Fibroblast of lung (primary cell): Measurements from ENCODE around the gene CES2. TPM values are rescaled to one million over a fixed set of nuclear protein-coding genes. Genes with fewer than 3 reads are reported as not detected.
A peak's percentile ranks its signal among the peaks of the same experiment; 100 is the strongest.

Experiments used
- DNase-seq, 2 donors: peaks; one replicate each; pipeline versions ENCODE4 v3.0.0 to v3.0.0-alpha.2; 2010; ENCODE audit warnings: low read depth in 2 of 2
- H2AFZ ChIP-seq: 2 replicates; pipeline ENCODE4 v1.5.1; 2012; ENCODE audit warnings: low read length, control low read depth, inconsistent platforms
- H3K27ac ChIP-seq: 2 replicates; pipeline ENCODE4 v1.5.1; 2011; ENCODE audit warnings: low read length, control low read depth; ENCODE audit not compliant: insufficient read depth
- H3K27me3 ChIP-seq: 2 replicates; pipeline ENCODE4 v1.5.1; 2011; ENCODE audit warnings: mild to moderate bottlenecking, low read length; ENCODE audit not compliant: control insufficient read depth, insufficient read depth
- H3K36me3 ChIP-seq: 2 replicates; pipeline ENCODE4 v1.5.1; 2011; ENCODE audit warnings: low read length; ENCODE audit not compliant: control insufficient read depth, insufficient read depth
- H3K4me1 ChIP-seq: 2 replicates; pipeline ENCODE4 v1.5.1; 2011; ENCODE audit warnings: low read length; ENCODE audit not compliant: control insufficient read depth, insufficient read depth; ENCODE audit errors: extremely low read depth
- H3K4me2 ChIP-seq: 2 replicates; pipeline ENCODE4 v1.5.1; 2011; ENCODE audit warnings: low read length, control low read depth; ENCODE audit not compliant: insufficient read depth; ENCODE audit errors: extremely low read depth
- H3K4me3 ChIP-seq, 4 experiments: fragments of 200-600 bp in 1 of 4; sonication (generic) in 1 of 4; replicated peaks in 1 of 4; 2 replicates each; pipeline ENCODE4 v1.5.1; 2011 to 2016; ENCODE audit warnings: low read length in 4 of 4, low read depth in 3 of 4, mild to moderate bottlenecking in 3 of 4, control low read depth in 2 of 4, inconsistent platforms in 1 of 4, mixed read lengths in 1 of 4; ENCODE audit not compliant: insufficient read depth in 1 of 4; ENCODE audit errors: control extremely low read depth in 1 of 4
- H3K79me2 ChIP-seq: 2 replicates; pipeline ENCODE4 v1.5.1; 2012; ENCODE audit warnings: mild to moderate bottlenecking, low read length, inconsistent platforms; ENCODE audit not compliant: control insufficient read depth, insufficient read depth
- H3K9ac ChIP-seq: 2 replicates; pipeline ENCODE4 v1.5.1; 2011; ENCODE audit warnings: mild to moderate bottlenecking, low read length, control low read depth; ENCODE audit not compliant: insufficient read depth
- H3K9me3 ChIP-seq: 2 replicates; pipeline ENCODE4 v1.5.1; 2012; ENCODE audit warnings: low read depth, low read length; ENCODE audit not compliant: control insufficient read depth, insufficient read depth
- H4K20me1 ChIP-seq: 2 replicates; pipeline ENCODE4 v1.5.1; 2011; ENCODE audit warnings: low read length; ENCODE audit not compliant: control insufficient read depth, insufficient read depth; ENCODE audit errors: extremely low read depth
- CTCF ChIP-seq, 2 donors: IDR thresholded peaks in 1 of 2; conservative IDR thresholded peaks in 1 of 2; 1 replicate in 1 of 2; 2 replicates in 1 of 2; pipeline ENCODE4 v1.5.1; 2011 to 2012; ENCODE audit warnings: low read length in 2 of 2, control low read depth in 1 of 2, inconsistent platforms in 1 of 2, low read depth in 1 of 2, mild to moderate bottlenecking in 1 of 2
- EZH2 ChIP-seq: IDR thresholded peaks from 2 replicates; pipeline ENCODE4 v1.5.1; 2012; ENCODE audit warnings: low read length, control low read depth, mild to moderate bottlenecking; ENCODE audit errors: missing control alignments
- polyA plus RNA-seq, 2 donors: library from polyadenylated mRNA; depleted of rRNA in 1 of 2; stranded (reverse) in 1 of 2; unstranded in 1 of 2; fragments of >200 nt; gene quantifications; 2 replicates each; pipeline ENCODE4 v1.2.1, GENCODE V29; 2011 to 2012; ENCODE audit warnings: missing spikeins in 1 of 2
- total RNA-seq: library from RNA; depleted of rRNA; stranded (reverse); fragments of >200 nt; gene quantifications from 2 replicates; pipeline ENCODE4 v1.2.1, GENCODE V29; 2014

CES2 gene
- total and polyA plus RNA-seq, 2 donors (not counting 1 experiment from before 2014, with no cell fraction given) = 22.9 to 47.6 TPM

GRCh38 chr16:66927918-66928649 lies 7.2 kb upstream of the CES2 start:
- Histone ChIP-seq H3K9me3 (no peaks in the 10 kb centered on the region), H3K4me2 (no peak overlapping the region), H3K4me3 (no peak overlapping the region), H4K20me1 (no peaks in the 10 kb centered on the region), H2AFZ (no peak overlapping the region), H3K4me1 (peaks cover 34% of the 10 kb centered on the region), H3K27ac (peak overlapping the region; percentile 78), H3K9ac (no peak overlapping the region), H3K27me3 (peaks cover 2% of the 10 kb centered on the region), H3K36me3 (no peaks in the 10 kb centered on the region), H3K79me2 (peaks cover 2% of the 10 kb centered on the region)
- peak in 1 of 2 donors; percentile 21 for DNase-seq
- TF ChIP-seq EZH2 (no peak), CTCF (conservative IDR thresholded peaks at IDR 0.05 in 1 of 2, IDR thresholded peaks at IDR 0.05 in 1 of 2; ENCODE audit: low read depth in 1 of 2, low read length in 2 of 2) (no peak)

- TF ChIP-seq EZH2 = no peak
- peak; percentile 51 to 58 for TF ChIP-seq CTCF (conservative IDR thresholded peaks at IDR 0.05 in 1 of 2, IDR thresholded peaks at IDR 0.05 in 1 of 2; ENCODE audit: low read depth in 1 of 2, low read length in 2 of 2)
- H3K4me2 ChIP-seq = no peak overlapping the region
- H2AFZ ChIP-seq = no peak overlapping the region
- no peak overlapping the region for H3K9ac ChIP-seq
- H3K36me3 ChIP-seq = no peaks in the 10 kb centered on the region
- DNase-seq = peak in 1 of 2 donors; percentile 38
- peak overlapping the region; percentile 78 for H3K27ac ChIP-seq
- no peaks in the 10 kb centered on the region for H4K20me1 ChIP-seq
- peaks cover 8% of the 10 kb centered on the region for H3K79me2 ChIP-seq
- H3K4me3 ChIP-seq = no peak overlapping the region
- H3K9me3 ChIP-seq = no peaks in the 10 kb centered on the region
- peaks cover 33% of the 10 kb centered on the region for H3K4me1 ChIP-seq
- H3K27me3 ChIP-seq = peaks cover under 1% of the 10 kb centered on the region
Observed at GRCh38 chr16:66928702-66929388, 6.5 kb upstream of the CES2 start.

- Histone ChIP-seq H4K20me1 (no peaks in the 10 kb centered on the region), H3K9me3 (no peaks in the 10 kb centered on the region), H3K79me2 (peaks cover 15% of the 10 kb centered on the region), H3K9ac (no peak overlapping the region), H2AFZ (no peak overlapping the region), H3K27me3 (no peaks in the 10 kb centered on the region), H3K4me1 (peaks cover 31% of the 10 kb centered on the region), H3K27ac (no peak overlapping the region), H3K36me3 (no peaks in the 10 kb centered on the region), H3K4me2 (no peak overlapping the region), H3K4me3 (no peak overlapping the region)
- peak; percentile 45 to 51 for DNase-seq
- TF ChIP-seq EZH2 (no peak), CTCF (conservative IDR thresholded peaks at IDR 0.05 in 1 of 2, IDR thresholded peaks at IDR 0.05 in 1 of 2; ENCODE audit: low read depth in 1 of 2, low read length in 2 of 2) (no peak)
Observed at GRCh38 chr16:66930189-66930588, 5.1 kb upstream of the CES2 start.
